Fibroblast of lung (primary cell): ENCODE measurements around the gene LRRC57. TPM values are rescaled to one million over a fixed set of nuclear protein-coding genes. Genes with fewer than 3 reads are reported as not detected.

ENCODE experiments used
- DNase-seq, 2 donors: peaks; one replicate each; pipeline versions ENCODE4 v3.0.0 to v3.0.0-alpha.2; 2010; ENCODE audit warnings: low read depth in 2 of 2
- H2AFZ ChIP-seq: 2 replicates; pipeline ENCODE4 v1.5.1; 2012; ENCODE audit warnings: low read length, control low read depth, inconsistent platforms
- H3K27ac ChIP-seq: 2 replicates; pipeline ENCODE4 v1.5.1; 2011; ENCODE audit warnings: low read length, control low read depth; ENCODE audit not compliant: insufficient read depth
- H3K27me3 ChIP-seq: 2 replicates; pipeline ENCODE4 v1.5.1; 2011; ENCODE audit warnings: mild to moderate bottlenecking, low read length; ENCODE audit not compliant: control insufficient read depth, insufficient read depth
- H3K36me3 ChIP-seq: 2 replicates; pipeline ENCODE4 v1.5.1; 2011; ENCODE audit warnings: low read length; ENCODE audit not compliant: control insufficient read depth, insufficient read depth
- H3K4me1 ChIP-seq: 2 replicates; pipeline ENCODE4 v1.5.1; 2011; ENCODE audit warnings: low read length; ENCODE audit not compliant: control insufficient read depth, insufficient read depth; ENCODE audit errors: extremely low read depth
- H3K4me2 ChIP-seq: 2 replicates; pipeline ENCODE4 v1.5.1; 2011; ENCODE audit warnings: low read length, control low read depth; ENCODE audit not compliant: insufficient read depth; ENCODE audit errors: extremely low read depth
- H3K4me3 ChIP-seq, 4 experiments: fragments of 200-600 bp in 1 of 4; sonication (generic) in 1 of 4; replicated peaks in 1 of 4; 2 replicates each; pipeline ENCODE4 v1.5.1; 2011 to 2016; ENCODE audit warnings: low read length in 4 of 4, low read depth in 3 of 4, mild to moderate bottlenecking in 3 of 4, control low read depth in 2 of 4, inconsistent platforms in 1 of 4, mixed read lengths in 1 of 4; ENCODE audit not compliant: insufficient read depth in 1 of 4; ENCODE audit errors: control extremely low read depth in 1 of 4
- H3K79me2 ChIP-seq: 2 replicates; pipeline ENCODE4 v1.5.1; 2012; ENCODE audit warnings: mild to moderate bottlenecking, low read length, inconsistent platforms; ENCODE audit not compliant: control insufficient read depth, insufficient read depth
- H3K9ac ChIP-seq: 2 replicates; pipeline ENCODE4 v1.5.1; 2011; ENCODE audit warnings: mild to moderate bottlenecking, low read length, control low read depth; ENCODE audit not compliant: insufficient read depth
- H3K9me3 ChIP-seq: 2 replicates; pipeline ENCODE4 v1.5.1; 2012; ENCODE audit warnings: low read depth, low read length; ENCODE audit not compliant: control insufficient read depth, insufficient read depth
- H4K20me1 ChIP-seq: 2 replicates; pipeline ENCODE4 v1.5.1; 2011; ENCODE audit warnings: low read length; ENCODE audit not compliant: control insufficient read depth, insufficient read depth; ENCODE audit errors: extremely low read depth
- EZH2 ChIP-seq: IDR thresholded peaks from 2 replicates; pipeline ENCODE4 v1.5.1; 2012; ENCODE audit warnings: low read length, control low read depth, mild to moderate bottlenecking; ENCODE audit errors: missing control alignments
- polyA plus RNA-seq, 2 donors: library from polyadenylated mRNA; depleted of rRNA in 1 of 2; stranded (reverse) in 1 of 2; unstranded in 1 of 2; fragments of >200 nt; gene quantifications; 2 replicates each; pipeline ENCODE4 v1.2.1, GENCODE V29; 2011 to 2012; ENCODE audit warnings: missing spikeins in 1 of 2
- total RNA-seq: library from RNA; depleted of rRNA; stranded (reverse); fragments of >200 nt; gene quantifications from 2 replicates; pipeline ENCODE4 v1.2.1, GENCODE V29; 2014
- TF ChIP-seq, protein P1 (sequence below), 2 donors: IDR thresholded peaks in 1 of 2; conservative IDR thresholded peaks in 1 of 2; 1 replicate in 1 of 2; 2 replicates in 1 of 2; pipeline ENCODE4 v1.5.1; 2011 to 2012; ENCODE audit warnings: low read length in 2 of 2, control low read depth in 1 of 2, inconsistent platforms in 1 of 2, low read depth in 1 of 2, mild to moderate bottlenecking in 1 of 2

Gene LRRC57
- total and polyA plus RNA-seq, 2 donors (not counting 1 experiment from before 2014, with no cell fraction given), result 13.9 to 19.3 TPM

DNA sequence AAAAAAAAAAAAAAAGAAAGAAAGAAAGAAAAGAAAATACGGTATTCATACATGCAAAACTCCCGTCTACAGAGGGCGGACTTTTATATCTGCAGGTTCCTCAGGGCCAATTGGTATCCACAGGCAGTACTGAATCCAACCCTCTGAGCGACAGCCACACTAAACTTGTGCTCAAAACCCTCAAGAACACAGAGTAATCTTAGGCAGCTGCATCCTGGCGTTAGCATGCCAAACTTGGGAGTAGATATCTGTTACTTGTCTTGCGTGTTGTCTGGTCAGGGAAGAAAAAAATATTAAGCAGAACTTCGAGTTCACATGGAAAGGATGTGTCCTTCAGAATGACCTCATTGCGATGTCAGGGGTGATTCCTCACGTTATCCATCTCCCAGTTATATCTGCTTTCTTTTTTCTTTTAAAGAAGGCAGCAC, 40.3 kb downstream of the LRRC57 start:
- DNase-seq, result peak in 1 of 2 donors; percentile 64
- Histone ChIP-seq H3K4me3 (no peak overlapping the region), H3K36me3 (no peaks in the 10 kb centered on the region), H3K4me2 (peak overlapping the region; percentile 58), H3K27me3 (no peaks in the 10 kb centered on the region), H4K20me1 (no peaks in the 10 kb centered on the region), H2AFZ (no peak overlapping the region), H3K9ac (no peak overlapping the region), H3K79me2 (no peaks in the 10 kb centered on the region), H3K4me1 (peaks cover 11% of the 10 kb centered on the region), H3K27ac (peak overlapping the region; percentile 41), H3K9me3 (no peaks in the 10 kb centered on the region)
- TF ChIP-seq, protein P1, sequence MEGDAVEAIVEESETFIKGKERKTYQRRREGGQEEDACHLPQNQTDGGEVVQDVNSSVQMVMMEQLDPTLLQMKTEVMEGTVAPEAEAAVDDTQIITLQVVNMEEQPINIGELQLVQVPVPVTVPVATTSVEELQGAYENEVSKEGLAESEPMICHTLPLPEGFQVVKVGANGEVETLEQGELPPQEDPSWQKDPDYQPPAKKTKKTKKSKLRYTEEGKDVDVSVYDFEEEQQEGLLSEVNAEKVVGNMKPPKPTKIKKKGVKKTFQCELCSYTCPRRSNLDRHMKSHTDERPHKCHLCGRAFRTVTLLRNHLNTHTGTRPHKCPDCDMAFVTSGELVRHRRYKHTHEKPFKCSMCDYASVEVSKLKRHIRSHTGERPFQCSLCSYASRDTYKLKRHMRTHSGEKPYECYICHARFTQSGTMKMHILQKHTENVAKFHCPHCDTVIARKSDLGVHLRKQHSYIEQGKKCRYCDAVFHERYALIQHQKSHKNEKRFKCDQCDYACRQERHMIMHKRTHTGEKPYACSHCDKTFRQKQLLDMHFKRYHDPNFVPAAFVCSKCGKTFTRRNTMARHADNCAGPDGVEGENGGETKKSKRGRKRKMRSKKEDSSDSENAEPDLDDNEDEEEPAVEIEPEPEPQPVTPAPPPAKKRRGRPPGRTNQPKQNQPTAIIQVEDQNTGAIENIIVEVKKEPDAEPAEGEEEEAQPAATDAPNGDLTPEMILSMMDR (conservative IDR thresholded peaks at IDR 0.05 in 1 of 2, IDR thresholded peaks at IDR 0.05 in 1 of 2; ENCODE audit: low read depth in 1 of 2, low read length in 2 of 2), result no peak
- no peak for TF ChIP-seq EZH2

DNA sequence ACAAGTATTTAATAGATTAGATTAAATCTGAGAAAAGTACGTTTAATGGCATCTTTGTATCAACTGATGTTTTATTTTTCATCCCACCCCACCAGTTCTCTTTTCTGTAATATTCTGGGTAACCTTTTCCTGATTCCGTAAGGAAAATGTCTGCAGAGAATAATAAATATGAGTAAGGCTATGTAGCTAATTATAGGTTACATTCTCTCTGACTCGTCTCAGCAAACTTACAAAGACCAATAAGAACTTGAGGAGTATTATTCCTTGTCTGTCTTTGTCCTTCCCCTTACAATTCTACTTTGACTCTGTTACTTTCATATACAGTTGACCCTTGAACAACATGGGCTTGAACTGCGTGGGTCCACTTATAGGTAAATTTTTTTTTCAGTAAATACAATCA, 41.1 kb downstream of the LRRC57 start:
- Histone ChIP-seq H3K9me3 (no peaks in the 10 kb centered on the region), H3K4me2 (no peak overlapping the region), H3K27me3 (no peaks in the 10 kb centered on the region), H3K4me1 (peaks cover 11% of the 10 kb centered on the region), H3K9ac (no peak overlapping the region), H4K20me1 (no peaks in the 10 kb centered on the region), H3K27ac (no peak overlapping the region), H2AFZ (no peak overlapping the region), H3K36me3 (no peaks in the 10 kb centered on the region), H3K79me2 (peaks cover 5% of the 10 kb centered on the region), H3K4me3 (no peak overlapping the region)
- TF ChIP-seq, protein P1 (conservative IDR thresholded peaks at IDR 0.05 in 1 of 2, IDR thresholded peaks at IDR 0.05 in 1 of 2; ENCODE audit: low read depth in 1 of 2, low read length in 2 of 2), result no peak
- no peak for TF ChIP-seq EZH2
- DNase-seq, result no peak

DNA sequence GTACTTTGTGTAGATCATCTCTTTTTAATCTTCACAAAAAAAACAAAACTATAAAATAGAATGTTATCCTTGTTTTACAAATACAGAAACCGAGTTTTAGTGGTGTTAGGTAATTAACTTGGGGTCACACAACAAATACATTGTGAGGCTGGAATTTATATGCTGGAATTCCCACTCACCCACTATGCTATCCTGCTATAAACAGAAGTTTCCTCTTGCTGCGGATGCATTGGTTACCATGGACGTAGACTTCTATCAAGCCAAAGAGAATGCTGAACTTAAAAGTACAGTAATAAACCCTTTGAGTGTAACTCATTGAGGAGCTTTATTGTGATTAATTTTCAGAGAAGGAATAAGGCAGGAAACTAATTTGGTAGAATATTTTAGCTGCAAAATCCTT, 44.0 kb downstream of the LRRC57 start:
- no peak overlapping the region for H3K4me3 ChIP-seq
- peak in 1 of 2 donors; percentile 10 for DNase-seq
- H3K79me2 ChIP-seq, result peaks cover 26% of the 10 kb centered on the region
- H3K9ac ChIP-seq, result no peak overlapping the region
- no peaks in the 10 kb centered on the region for H3K9me3 ChIP-seq
- H3K4me1 ChIP-seq, result peaks cover 11% of the 10 kb centered on the region
- no peaks in the 10 kb centered on the region for H4K20me1 ChIP-seq
- H3K36me3 ChIP-seq, result no peaks in the 10 kb centered on the region
- no peak overlapping the region for H3K4me2 ChIP-seq
- no peak overlapping the region for H3K27ac ChIP-seq
- H3K27me3 ChIP-seq, result no peaks in the 10 kb centered on the region
- TF ChIP-seq, protein P1 (conservative IDR thresholded peaks at IDR 0.05 in 1 of 2, IDR thresholded peaks at IDR 0.05 in 1 of 2; ENCODE audit: low read depth in 1 of 2, low read length in 2 of 2), result no peak
- TF ChIP-seq EZH2, result no peak
- H2AFZ ChIP-seq, result no peak overlapping the region
